GM12874 (cell line): ENCODE measurements around the gene PSAPL1.

Source experiments
- TF ChIP-seq, protein P1 (sequence below): IDR thresholded peaks from 2 replicates; pipeline ENCODE4 v1.5.1; 2011; ENCODE audit warnings: low read depth, mild to moderate bottlenecking, control low read depth, low read length, moderate library complexity; ENCODE audit not compliant: insufficient read depth

Gene PSAPL1

GRCh38 chr4:7474320-7474719 is 39.6 kb upstream of the PSAPL1 start:
- TF ChIP-seq, protein P1, sequence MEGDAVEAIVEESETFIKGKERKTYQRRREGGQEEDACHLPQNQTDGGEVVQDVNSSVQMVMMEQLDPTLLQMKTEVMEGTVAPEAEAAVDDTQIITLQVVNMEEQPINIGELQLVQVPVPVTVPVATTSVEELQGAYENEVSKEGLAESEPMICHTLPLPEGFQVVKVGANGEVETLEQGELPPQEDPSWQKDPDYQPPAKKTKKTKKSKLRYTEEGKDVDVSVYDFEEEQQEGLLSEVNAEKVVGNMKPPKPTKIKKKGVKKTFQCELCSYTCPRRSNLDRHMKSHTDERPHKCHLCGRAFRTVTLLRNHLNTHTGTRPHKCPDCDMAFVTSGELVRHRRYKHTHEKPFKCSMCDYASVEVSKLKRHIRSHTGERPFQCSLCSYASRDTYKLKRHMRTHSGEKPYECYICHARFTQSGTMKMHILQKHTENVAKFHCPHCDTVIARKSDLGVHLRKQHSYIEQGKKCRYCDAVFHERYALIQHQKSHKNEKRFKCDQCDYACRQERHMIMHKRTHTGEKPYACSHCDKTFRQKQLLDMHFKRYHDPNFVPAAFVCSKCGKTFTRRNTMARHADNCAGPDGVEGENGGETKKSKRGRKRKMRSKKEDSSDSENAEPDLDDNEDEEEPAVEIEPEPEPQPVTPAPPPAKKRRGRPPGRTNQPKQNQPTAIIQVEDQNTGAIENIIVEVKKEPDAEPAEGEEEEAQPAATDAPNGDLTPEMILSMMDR, result no peak

- TF ChIP-seq, protein P1, result no peak
Measured at GRCh38 chr4:7473081-7473480, 38.4 kb upstream of the PSAPL1 start.

DNA sequence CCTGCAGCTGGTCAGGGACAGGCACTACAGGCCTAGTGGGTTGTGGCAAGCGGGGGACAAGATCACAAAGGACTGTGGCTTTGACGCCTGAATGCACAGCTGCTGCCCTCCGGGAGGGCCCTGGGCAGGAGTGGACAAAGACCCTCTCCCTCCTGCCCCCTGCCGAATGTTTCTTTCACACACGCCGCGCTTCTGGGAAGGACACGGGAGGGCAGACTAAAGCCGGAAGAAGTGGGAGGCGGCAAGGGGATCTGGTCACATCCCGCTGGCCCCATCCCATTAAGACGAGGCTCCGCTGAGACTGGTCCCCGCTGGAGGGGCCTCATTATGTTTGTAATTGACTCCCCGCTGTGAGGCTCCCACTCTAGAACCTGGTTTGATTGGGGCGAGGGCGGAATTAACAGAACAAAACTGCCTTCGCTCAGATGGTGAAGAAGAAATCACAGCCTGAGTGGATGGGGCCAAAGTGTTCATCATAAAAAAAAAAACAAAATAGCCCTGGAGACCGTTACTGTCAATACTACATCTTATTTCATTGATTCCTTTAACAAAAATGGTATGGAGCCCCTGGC is 37.8 kb upstream of the PSAPL1 start:
- TF ChIP-seq, protein P1, result no peak

DNA sequence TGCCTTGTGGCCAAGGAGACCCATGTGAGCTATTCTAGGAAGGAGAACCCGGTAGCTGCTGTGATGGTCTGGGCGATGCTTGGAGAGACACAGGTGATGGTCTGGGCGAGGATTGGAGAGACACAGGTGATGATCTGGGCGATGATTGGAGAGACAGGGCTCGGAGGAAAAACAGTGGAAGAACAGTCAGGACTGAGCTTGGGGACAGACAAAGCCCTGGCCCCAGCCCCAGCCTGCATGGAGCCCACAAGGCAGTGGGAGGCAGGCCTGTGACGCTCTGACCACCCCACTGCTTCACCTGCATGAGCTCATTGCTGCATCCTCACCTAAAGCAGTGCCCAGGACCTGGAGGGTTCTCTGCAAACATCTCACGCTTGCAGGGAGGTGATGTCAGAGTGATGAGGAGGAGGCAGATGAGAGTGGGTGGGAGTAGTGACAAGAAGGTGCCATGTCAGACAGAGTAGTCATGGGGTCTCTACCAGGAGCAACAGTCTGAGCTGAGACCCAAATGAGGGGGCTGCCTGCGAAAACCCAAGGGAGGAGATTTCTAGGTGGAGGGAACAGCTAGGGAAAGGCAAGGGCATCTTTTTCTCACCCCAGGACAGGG is 35.9 kb upstream of the PSAPL1 start:
- TF ChIP-seq, protein P1, result no peak

- TF ChIP-seq, protein P1, result no peak
Measured at GRCh38 chr4:7470111-7470510, 35.4 kb upstream of the PSAPL1 start.

GRCh38 chr4:7469023-7469422 is 34.3 kb upstream of the PSAPL1 start:
- TF ChIP-seq, protein P1, result no peak

DNA sequence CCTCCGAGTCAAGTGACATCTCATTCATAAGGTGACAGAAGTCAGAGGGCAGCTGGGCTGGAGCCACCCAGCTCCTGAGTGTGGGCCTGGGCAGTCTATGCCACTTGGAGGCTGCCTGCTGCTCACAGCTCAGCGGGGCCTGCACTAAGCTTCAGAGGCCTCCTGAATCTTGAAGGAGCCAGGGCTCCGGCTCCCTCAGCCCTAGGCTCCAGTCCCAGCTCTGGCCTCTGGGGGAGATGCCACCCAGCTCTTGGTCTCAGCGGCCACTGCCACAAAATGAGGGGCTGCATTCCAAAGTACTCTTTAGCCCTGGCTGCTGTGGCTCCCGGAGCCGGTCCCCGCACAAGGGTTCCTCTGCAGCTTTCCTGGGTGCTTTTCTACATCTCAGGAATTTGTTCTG is 32.7 kb upstream of the PSAPL1 start:
- TF ChIP-seq, protein P1, result no peak

GRCh38 chr4:7466904-7467303 is 32.2 kb upstream of the PSAPL1 start:
- TF ChIP-seq, protein P1, result no peak
